ENCODE measurements around the gene MYO3B.

Gene MYO3B

GRCh38 chr2:170201275-170201674, 23.3 kb downstream of the MYO3B start:
- no peak for TF ChIP-seq CTCF (IDR thresholded peaks at IDR 0.05; ENCODE audit: insufficient read depth, low read depth, low read length, missing control alignments)
- DNase-seq (ENCODE audit: low read depth): no peak
- H3K4me3 ChIP-seq (ENCODE audit: low read length): no peak overlapping the region

GRCh38 chr2:170201734-170202393, 23.9 kb downstream of the MYO3B start:
- no peak for DNase-seq (ENCODE audit: low read depth)
- no peak overlapping the region for H3K4me3 ChIP-seq (ENCODE audit: low read length)
- TF ChIP-seq CTCF (IDR thresholded peaks at IDR 0.05; ENCODE audit: insufficient read depth, low read depth, low read length, missing control alignments): no peak

- H3K4me3 ChIP-seq (ENCODE audit: low read length): no peak overlapping the region
- TF ChIP-seq CTCF (IDR thresholded peaks at IDR 0.05; ENCODE audit: insufficient read depth, low read depth, low read length, missing control alignments): no peak
- no peak for DNase-seq (ENCODE audit: low read depth)
Observed at GRCh38 chr2:170202437-170202836, 24.5 kb downstream of the MYO3B start.

- no peak for DNase-seq (ENCODE audit: low read depth)
- H3K4me3 ChIP-seq (ENCODE audit: low read length): no peak overlapping the region
- TF ChIP-seq CTCF (IDR thresholded peaks at IDR 0.05; ENCODE audit: insufficient read depth, low read depth, low read length, missing control alignments): no peak
Observed at GRCh38 chr2:170204298-170204951, 26.5 kb downstream of the MYO3B start.

GRCh38 chr2:170206246-170206645, 28.3 kb downstream of the MYO3B start:
- DNase-seq (ENCODE audit: low read depth): no peak
- H3K4me3 ChIP-seq (ENCODE audit: low read length): no peak overlapping the region
- TF ChIP-seq CTCF (IDR thresholded peaks at IDR 0.05; ENCODE audit: insufficient read depth, low read depth, low read length, missing control alignments): no peak

GRCh38 chr2:170206805-170207407, 29.0 kb downstream of the MYO3B start:
- DNase-seq (ENCODE audit: low read depth): no peak
- no peak for TF ChIP-seq CTCF (IDR thresholded peaks at IDR 0.05; ENCODE audit: insufficient read depth, low read depth, low read length, missing control alignments)
- no peak overlapping the region for H3K4me3 ChIP-seq (ENCODE audit: low read length)

All from epithelial cell of esophagus (primary cell).